ENCODE results near the gene PAX2.

GRCh38 chr10:100707261-100707848 lies 38.0 kb upstream of the PAX2 start:
- no peak for TF ChIP-seq CTCF (IDR thresholded peaks at IDR 0.05; ENCODE audit: insufficient read depth, low read length, poor library complexity, severe bottlenecking)
- TF ChIP-seq EZH2phosphoT487 (conservative IDR thresholded peaks at IDR 0.05; ENCODE audit: low read length) = no peak
